Endothelial cell of umbilical vein (primary cell): ENCODE data around the gene PSMA7. TPM values are rescaled to one million over a fixed set of nuclear protein-coding genes. Genes with fewer than 3 reads are reported as not detected.

Source experiments
- BruUV-seq: library from RNA; stranded (reverse); fragments of 400-500 nt; replicated peaks from 2 replicates; lab custom pipeline; 2021; lab: Mats Ljungman, UMichigan
- CTCF ChIA-PET: fragments of 300-600, 350-600 bp; sonication (Branson Sonifier 250); formaldehyde crosslinking; loops from one replicate; lab custom pipeline; 2021; ENCODE audit warnings: antibody characterized with exemption, inconsistent platforms; lab: Charles Lee
- POLR2A ChIA-PET: fragments of 300-600, 350-600 bp; sonication (Branson Sonifier 250); formaldehyde crosslinking; loops from one replicate; lab custom pipeline; 2021; ENCODE audit warnings: antibody characterized with exemption, inconsistent platforms; lab: Charles Lee
- DNase-seq: peaks from one replicate; pipeline ENCODE4 v3.0.0-alpha.2; 2011; ENCODE audit warnings: low read depth, low spot score
- FAIRE-seq: peaks from 2 replicates; lab custom pipeline; 2011; peaks lifted over from hg19 to GRCh38; lab: Jason Lieb, UNC
- H2AFZ ChIP-seq: 2 replicates; pipeline ENCODE4 v1.6.0; 2012; ENCODE audit warnings: low read depth, low read length, control low read depth, inconsistent platforms
- H3K27ac ChIP-seq: 2 replicates; pipeline ENCODE4 v1.5.1; 2011; ENCODE audit warnings: low read depth, mild to moderate bottlenecking, control low read depth, low read length, moderate library complexity; ENCODE audit not compliant: insufficient read depth
- H3K27me3 ChIP-seq, 2 experiments: 2 replicates each; pipeline versions ENCODE4 v1.6.0 to v1.6.1; 2011; ENCODE audit warnings: low read length in 2 of 2, mixed read lengths in 1 of 2; ENCODE audit not compliant: control insufficient read depth in 2 of 2, insufficient read depth in 2 of 2
- H3K36me3 ChIP-seq, 2 experiments: 2 replicates in 1 of 2; 3 replicates in 1 of 2; pipeline ENCODE4 v1.5.1; 2011; ENCODE audit warnings: low read length in 2 of 2, mild to moderate bottlenecking in 1 of 2, moderate library complexity in 1 of 2; ENCODE audit not compliant: control insufficient read depth in 2 of 2, insufficient read depth in 2 of 2; ENCODE audit errors: extremely low read depth in 1 of 2
- H3K4me1 ChIP-seq: 3 replicates; pipeline ENCODE4 v1.5.1; 2011; ENCODE audit warnings: mild to moderate bottlenecking, low read length; ENCODE audit not compliant: control insufficient read depth, insufficient read depth; ENCODE audit errors: extremely low read depth
- H3K4me2 ChIP-seq: 2 replicates; pipeline ENCODE4 v1.6.1; 2011; ENCODE audit warnings: low read length, control low read depth, mixed read lengths; ENCODE audit not compliant: insufficient read depth
- H3K4me3 ChIP-seq, 3 experiments: fragments of 200-600 bp in 1 of 3; sonication (generic), shearing (Covaris generic) in 1 of 3; replicated peaks in 1 of 3; 2 replicates each; pipeline ENCODE4 v1.5.1; 2011 to 2016; ENCODE audit warnings: control low read depth in 3 of 3, low read length in 3 of 3, mild to moderate bottlenecking in 2 of 3, inconsistent platforms in 1 of 3, low read depth in 1 of 3, moderate library complexity in 1 of 3; ENCODE audit not compliant: insufficient read depth in 1 of 3
- H3K79me2 ChIP-seq: 2 replicates; pipeline ENCODE4 v1.6.0; 2012; ENCODE audit warnings: low read length, inconsistent platforms; ENCODE audit not compliant: control insufficient read depth, insufficient read depth
- H3K9ac ChIP-seq: replicated peaks from 2 replicates; pipeline ENCODE3; 2011; ENCODE audit warnings: low read length, control low read depth; ENCODE audit not compliant: insufficient read depth; ENCODE audit errors: extremely low read depth
- H3K9me1 ChIP-seq: replicated peaks from 3 replicates; pipeline ENCODE4 v1.6.0; 2011; ENCODE audit warnings: mild to moderate bottlenecking, low read length; ENCODE audit not compliant: control insufficient read depth, insufficient read depth; ENCODE audit errors: extremely low read depth
- H3K9me3 ChIP-seq: replicated peaks from 2 replicates; pipeline ENCODE4 v1.5.1; 2012; ENCODE audit warnings: low read length, inconsistent platforms; ENCODE audit not compliant: control insufficient read depth, insufficient read depth
- H4K20me1 ChIP-seq: replicated peaks from 2 replicates; pipeline ENCODE3; 2011; ENCODE audit warnings: mild to moderate bottlenecking, low read length; ENCODE audit not compliant: control insufficient read depth, insufficient read depth; ENCODE audit errors: extremely low read depth
- EZH2 ChIP-seq: IDR thresholded peaks from 2 replicates; pipeline ENCODE4 v1.6.1; 2012; ENCODE audit warnings: borderline replicate concordance, low read depth, mild to moderate bottlenecking, moderate library complexity, low read length, inconsistent platforms; ENCODE audit not compliant: severe bottlenecking
- FOS ChIP-seq: IDR thresholded peaks from 2 replicates; pipeline ENCODE4 v1.6.1; 2011; ENCODE audit warnings: mild to moderate bottlenecking, low read length, moderate library complexity, borderline replicate concordance; ENCODE audit not compliant: insufficient read depth
- GATA2 ChIP-seq: IDR thresholded peaks from 2 replicates; pipeline ENCODE4 v1.7.0; 2011; ENCODE audit warnings: low read depth, mild to moderate bottlenecking, moderate library complexity, mixed read lengths, low read length; ENCODE audit not compliant: insufficient read length, insufficient read depth
- JUN ChIP-seq: IDR thresholded peaks from 2 replicates; pipeline ENCODE4 v1.6.1; 2011; ENCODE audit warnings: borderline replicate concordance, low read depth; ENCODE audit not compliant: insufficient read length, insufficient read depth
- MYC ChIP-seq: IDR thresholded peaks from one replicate; pipeline ENCODE4 v1.6.1; 2011; ENCODE audit warnings: mild to moderate bottlenecking, low read depth, low read length
- POLR2A ChIP-seq: IDR thresholded peaks from 2 replicates; pipeline ENCODE4 v1.6.1; 2012; ENCODE audit warnings: low read depth, mild to moderate bottlenecking, control low read depth, low read length
- POLR2AphosphoS5 ChIP-seq: IDR thresholded peaks from 2 replicates; pipeline ENCODE4 v1.6.1; 2012; ENCODE audit warnings: low read depth, mild to moderate bottlenecking, control low read depth, low read length, moderate library complexity; ENCODE audit not compliant: insufficient read depth
- dilution Hi-C: fragments of 300-500 bp; cut with MboI; formaldehyde crosslinking; loops from one replicate; pipeline ENCODE4 v1.15.0; 2019; ENCODE audit warnings: low sequenced_read_pairs; ENCODE audit not compliant: extremely low pct_ligation_motif_present
- intact Hi-C: fragments of 100-400 bp; cut with micrococcal nuclease; formaldehyde crosslinking; loops from one replicate; pipeline ENCODE4 v1.10.0; 2022
- polyA plus RNA-seq, 4 experiments: library from polyadenylated mRNA; depleted of rRNA in 3 of 4; stranded (reverse) in 3 of 4; unstranded in 1 of 4; fragments of >200 nt; gene quantifications; 2 replicates each; pipeline versions ENCODE4 v1.2.1 to v1.2.3, GENCODE V29; 2011 to 2012; ENCODE audit warnings: missing spikeins in 1 of 4
- total RNA-seq: library from RNA; stranded (reverse); gene quantifications from 2 replicates; pipeline ENCODE4 v1.2.3, GENCODE V29; 2021
- TF ChIP-seq, protein P1 (sequence below): IDR thresholded peaks from 2 replicates; pipeline ENCODE4 v1.6.1; 2011; ENCODE audit not compliant: insufficient read depth, insufficient read length
- TF ChIP-seq, protein P2 (sequence below), 2 donors: IDR thresholded peaks; 1 replicate in 1 of 2; 2 replicates in 1 of 2; pipeline ENCODE4 v1.5.1; 2011; ENCODE audit warnings: low read length in 2 of 2, mild to moderate bottlenecking in 2 of 2, moderate library complexity in 2 of 2, control low read depth in 1 of 2, inconsistent platforms in 1 of 2, low read depth in 1 of 2; ENCODE audit not compliant: insufficient read depth in 1 of 2; ENCODE audit errors: extremely low read depth in 1 of 2

PSMA7 gene
- total and polyA plus RNA-seq, 2 donors (not counting 3 experiments of a cell fraction or from before 2014, with no cell fraction given): 393 to 826 TPM

DNA sequence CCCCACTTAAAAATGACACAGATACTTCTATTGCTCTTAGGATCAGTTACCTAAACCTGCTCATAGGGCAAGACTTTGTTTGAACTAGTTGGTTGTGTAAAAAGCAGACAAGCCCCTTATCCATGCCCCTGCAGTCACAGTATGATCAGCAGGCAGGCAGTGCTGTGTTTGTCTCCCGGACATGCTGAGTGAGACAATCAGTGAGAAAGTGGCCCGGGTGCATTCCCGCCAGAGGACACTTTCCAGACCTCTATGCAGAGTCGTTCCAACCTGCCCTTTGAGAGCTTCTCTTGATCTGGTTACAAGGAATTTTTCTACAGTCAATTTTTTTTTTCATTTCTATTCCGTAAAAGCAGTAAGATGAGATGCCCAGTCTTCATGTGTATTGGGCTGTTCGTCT is 14.7 kb downstream of the PSMA7 start:
- no peak overlapping the region for H3K9ac ChIP-seq
- H3K27me3 ChIP-seq: no peaks in the 10 kb centered on the region
- intact Hi-C loops: no loop called here
- H3K4me2 ChIP-seq: no peak overlapping the region
- BruUV-seq: no TSS peak
- H2AFZ ChIP-seq: no peak overlapping the region
- H3K9me3 ChIP-seq: no peaks in the 10 kb centered on the region
- FAIRE-seq (no peak), DNase-seq (no peak)
- H4K20me1 ChIP-seq: no peaks in the 10 kb centered on the region
- no peak for TF ChIP-seq POLR2A
- no peak for TF ChIP-seq FOS
- TF ChIP-seq JUN: no peak
- TF ChIP-seq EZH2: no peak
- TF ChIP-seq POLR2AphosphoS5: no peak
- no peak for TF ChIP-seq MYC
- TF ChIP-seq, protein P1, sequence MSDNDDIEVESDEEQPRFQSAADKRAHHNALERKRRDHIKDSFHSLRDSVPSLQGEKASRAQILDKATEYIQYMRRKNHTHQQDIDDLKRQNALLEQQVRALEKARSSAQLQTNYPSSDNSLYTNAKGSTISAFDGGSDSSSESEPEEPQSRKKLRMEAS: no peak
- TF ChIP-seq GATA2: no peak
- TF ChIP-seq, protein P2, sequence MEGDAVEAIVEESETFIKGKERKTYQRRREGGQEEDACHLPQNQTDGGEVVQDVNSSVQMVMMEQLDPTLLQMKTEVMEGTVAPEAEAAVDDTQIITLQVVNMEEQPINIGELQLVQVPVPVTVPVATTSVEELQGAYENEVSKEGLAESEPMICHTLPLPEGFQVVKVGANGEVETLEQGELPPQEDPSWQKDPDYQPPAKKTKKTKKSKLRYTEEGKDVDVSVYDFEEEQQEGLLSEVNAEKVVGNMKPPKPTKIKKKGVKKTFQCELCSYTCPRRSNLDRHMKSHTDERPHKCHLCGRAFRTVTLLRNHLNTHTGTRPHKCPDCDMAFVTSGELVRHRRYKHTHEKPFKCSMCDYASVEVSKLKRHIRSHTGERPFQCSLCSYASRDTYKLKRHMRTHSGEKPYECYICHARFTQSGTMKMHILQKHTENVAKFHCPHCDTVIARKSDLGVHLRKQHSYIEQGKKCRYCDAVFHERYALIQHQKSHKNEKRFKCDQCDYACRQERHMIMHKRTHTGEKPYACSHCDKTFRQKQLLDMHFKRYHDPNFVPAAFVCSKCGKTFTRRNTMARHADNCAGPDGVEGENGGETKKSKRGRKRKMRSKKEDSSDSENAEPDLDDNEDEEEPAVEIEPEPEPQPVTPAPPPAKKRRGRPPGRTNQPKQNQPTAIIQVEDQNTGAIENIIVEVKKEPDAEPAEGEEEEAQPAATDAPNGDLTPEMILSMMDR (IDR thresholded peaks at IDR 0.05; ENCODE audit: extremely low read depth in 1 of 2, insufficient read depth in 1 of 2, low read depth in 1 of 2, low read length in 2 of 2): no peak
- H3K4me3 ChIP-seq: no peak overlapping the region
- peaks cover 6% of the 10 kb centered on the region for H3K4me1 ChIP-seq
- POLR2A ChIA-PET: no interaction called here
- peaks cover 11% of the 10 kb centered on the region for H3K79me2 ChIP-seq
- dilution Hi-C loops: no loop called here
- H3K27ac ChIP-seq: no peak overlapping the region
- CTCF ChIA-PET: no interaction called here
- no peaks in the 10 kb centered on the region for H3K9me1 ChIP-seq
- H3K36me3 ChIP-seq: peaks cover 9 to 58% of the 10 kb centered on the region in 2 experiments
